Left forelimb (tissue), 1 donor: ENCODE results near the gene PBX4.

Experiments used
- DNase-seq: peaks from one replicate; pipeline ENCODE4 v3.0.0-alpha.2; 2018; ENCODE audit warnings: low spot score

Gene PBX4

DNA sequence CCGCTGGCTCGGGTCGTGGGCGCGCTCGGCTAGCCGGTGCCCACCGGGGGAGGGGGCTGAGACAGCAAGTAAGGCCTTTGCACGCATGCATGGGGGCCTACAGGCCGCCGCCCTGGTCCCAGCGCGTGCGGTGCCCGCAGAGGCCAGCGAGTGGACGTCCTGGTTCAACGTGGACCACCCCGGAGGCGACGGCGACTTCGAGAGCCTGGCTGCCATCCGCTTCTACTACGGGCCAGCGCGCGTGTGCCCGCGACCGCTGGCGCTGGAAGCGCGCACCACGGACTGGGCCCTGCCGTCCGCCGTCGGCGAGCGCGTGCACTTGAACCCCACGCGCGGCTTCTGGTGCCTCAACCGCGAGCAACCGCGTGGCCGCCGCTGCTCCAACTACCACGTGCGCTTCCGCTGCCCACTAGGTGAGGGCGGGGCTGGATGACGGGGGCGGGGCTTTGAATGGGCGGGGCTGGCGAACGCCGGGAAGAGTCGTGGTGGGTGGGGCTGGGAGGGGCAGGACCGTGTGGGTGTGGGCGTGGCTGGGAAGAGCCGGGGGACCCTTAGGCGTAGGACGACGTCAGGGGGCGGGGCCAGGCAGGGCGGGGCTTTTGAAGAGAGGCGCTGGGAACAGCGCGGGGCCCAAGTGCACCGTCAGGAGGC, 78.3 kb downstream of the PBX4 start:
- no peak for DNase-seq

DNA sequence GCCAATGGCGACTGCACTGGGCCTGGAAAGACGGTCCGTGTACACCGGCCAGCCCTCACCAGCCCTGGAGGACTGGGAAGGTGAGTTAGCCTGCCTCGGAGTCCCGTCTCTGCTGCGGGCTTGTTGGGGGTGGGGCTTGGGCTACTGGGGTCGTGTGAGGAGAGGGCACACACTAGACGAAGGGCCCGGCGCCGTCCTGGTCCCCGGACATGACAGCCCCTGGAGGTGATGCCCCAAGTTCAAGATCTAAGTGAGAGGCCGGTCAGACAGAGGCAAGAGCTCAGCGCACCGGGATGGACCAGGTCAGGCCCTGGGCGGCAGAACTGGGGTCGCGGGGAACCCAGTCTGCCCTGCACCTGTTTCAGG, 78.8 kb downstream of the PBX4 start:
- DNase-seq: no peak

DNA sequence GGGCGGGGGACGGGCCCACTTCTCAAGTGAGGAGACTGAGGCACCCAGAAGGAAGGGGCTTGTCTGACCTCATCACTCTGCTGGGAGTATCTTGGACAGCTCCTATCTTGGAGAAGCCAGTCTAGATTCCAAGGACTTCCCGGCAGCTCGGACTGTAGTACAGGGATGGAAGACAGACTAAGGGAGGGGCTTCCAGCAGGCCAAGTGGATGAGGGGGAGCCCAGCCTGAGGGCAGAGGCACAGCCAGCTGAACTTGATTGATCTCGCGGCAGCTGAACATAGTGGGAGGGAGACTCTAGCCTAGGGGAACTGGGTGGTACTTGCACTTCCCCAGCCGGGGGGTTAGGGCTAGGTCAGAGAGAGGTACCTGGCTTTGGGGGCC, 79.7 kb downstream of the PBX4 start:
- DNase-seq: no peak

DNA sequence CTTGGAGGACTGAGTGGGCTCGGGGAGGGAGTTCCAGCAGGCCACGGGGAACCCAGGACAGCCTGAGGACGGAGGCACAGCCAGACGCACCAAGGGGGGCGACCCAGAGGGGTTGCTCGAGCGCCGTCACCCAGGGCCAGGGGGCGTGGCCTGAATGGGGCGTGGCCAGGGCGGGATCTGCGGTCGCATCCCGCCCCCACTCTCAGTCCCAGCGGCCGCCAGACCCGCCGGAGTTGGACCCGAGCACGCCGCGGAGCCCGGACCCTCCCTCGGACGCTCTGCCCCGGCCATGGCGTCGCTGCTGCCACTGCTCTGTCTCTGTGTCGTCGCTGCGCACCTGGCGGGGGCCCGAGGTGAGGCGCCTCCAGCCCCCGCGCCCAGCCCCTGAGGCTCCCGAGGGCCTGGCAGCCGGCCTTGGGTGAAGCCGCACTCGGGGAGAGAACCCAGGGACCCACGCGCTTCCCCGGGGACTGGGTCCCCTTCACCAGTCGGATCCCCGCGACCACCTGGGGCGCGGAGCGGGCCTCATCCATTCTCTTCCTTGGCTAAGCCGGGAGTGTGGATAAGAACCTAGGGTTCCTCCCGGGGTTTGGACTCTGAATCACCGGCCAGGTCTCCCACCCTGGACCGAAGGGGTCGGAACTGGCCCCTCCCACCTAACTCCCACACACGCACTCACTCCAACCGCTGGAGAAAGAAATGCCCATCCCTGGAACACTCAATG, 80.3 kb downstream of the PBX4 start, which contains the start of gene CILP2:
Gene CILP2 (plus strand): TSS at position 205 of the 724 bp plus-strand sequence. CDS start 85 bp downstream, at position 290.
- DNase-seq: no peak

DNA sequence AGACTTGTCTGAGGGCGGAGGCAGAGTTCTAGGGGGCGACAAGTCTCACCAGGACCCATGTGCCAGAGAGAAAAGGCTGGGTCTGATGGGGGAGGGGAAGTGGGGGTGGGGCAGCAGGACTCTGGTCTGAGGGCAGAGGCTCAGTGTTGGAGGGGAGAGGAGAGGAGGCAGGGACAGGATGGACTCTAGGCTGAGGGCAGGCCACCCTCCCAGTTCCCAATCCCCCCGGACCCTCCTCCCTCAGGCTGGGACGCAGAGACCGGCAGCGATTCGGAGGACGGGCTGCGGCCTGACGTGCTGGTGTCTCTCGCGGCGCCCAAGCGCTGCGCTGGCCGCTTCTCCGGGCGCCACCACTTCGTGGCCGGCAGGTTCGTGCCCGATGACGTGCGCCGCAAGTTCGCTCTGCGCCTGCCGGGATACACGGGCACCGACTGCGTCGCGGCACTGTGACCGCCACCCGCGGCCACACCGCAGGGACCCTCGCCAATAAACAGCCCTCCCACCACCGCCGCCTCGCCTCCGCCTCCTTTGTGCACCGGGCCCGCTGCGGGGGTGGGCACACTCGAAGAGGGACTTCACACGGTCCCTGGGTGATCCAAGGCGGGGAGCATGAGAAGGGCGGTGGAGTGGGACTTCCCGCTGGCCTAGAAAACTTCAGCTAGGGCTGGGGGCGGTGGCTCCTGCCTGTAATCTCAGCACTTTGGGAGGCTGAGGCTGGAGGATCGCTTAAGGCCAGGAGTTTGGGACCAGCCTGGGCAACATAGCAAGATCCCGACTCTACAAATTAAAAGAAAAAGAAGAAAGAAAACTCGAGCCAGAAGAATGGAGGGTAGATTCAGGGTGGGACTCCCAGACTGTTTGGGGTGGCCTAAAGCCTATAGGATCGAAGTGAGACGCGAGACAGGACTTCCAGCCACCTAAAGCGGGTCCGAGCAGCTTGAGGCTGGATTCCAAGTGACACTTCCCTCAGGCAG, 81.1 kb downstream of the PBX4 start:
- no peak for DNase-seq

DNA sequence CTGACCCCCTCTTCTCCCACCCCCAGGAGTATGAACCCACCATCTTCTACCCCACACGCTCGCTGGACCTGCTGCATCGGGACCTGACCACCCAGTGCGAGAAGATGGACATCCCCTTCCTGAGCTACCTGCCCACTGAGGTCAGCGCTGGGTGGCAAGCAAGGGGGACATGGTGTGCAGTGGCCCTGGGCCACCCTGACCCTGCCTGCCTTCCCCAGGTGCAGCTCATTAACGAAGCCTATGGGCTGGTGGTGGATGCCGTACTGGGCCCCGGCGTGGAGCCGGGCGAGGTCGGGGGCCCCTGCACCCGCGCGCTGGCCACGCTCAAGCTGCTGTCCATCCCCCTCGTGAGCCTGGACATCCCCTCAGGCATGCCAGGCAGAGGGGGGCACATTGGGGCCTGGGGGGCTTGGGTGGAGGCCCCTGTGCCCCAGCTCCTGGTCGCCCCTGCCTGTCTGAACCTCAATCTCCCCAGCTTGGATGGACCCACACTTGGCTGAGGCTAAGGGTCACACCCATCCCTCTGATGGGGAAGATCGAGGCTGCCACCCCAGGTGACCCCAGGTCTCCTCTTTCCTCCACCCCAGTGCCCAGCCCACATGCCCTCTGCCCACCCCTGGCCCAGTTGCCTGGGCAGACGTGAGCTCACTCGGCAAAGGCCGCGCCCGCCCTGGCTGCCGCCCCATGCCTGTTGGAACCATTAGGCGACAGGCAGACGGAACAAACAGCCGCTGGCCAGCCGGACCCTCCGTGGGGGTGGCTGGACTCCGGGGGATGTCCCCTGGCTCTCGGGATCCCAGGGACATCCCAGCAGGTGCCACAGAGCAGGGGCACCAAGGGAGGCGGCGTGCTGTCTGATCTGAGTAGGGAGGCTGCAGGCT, 82.9 kb downstream of the PBX4 start:
- DNase-seq: no peak

DNA sequence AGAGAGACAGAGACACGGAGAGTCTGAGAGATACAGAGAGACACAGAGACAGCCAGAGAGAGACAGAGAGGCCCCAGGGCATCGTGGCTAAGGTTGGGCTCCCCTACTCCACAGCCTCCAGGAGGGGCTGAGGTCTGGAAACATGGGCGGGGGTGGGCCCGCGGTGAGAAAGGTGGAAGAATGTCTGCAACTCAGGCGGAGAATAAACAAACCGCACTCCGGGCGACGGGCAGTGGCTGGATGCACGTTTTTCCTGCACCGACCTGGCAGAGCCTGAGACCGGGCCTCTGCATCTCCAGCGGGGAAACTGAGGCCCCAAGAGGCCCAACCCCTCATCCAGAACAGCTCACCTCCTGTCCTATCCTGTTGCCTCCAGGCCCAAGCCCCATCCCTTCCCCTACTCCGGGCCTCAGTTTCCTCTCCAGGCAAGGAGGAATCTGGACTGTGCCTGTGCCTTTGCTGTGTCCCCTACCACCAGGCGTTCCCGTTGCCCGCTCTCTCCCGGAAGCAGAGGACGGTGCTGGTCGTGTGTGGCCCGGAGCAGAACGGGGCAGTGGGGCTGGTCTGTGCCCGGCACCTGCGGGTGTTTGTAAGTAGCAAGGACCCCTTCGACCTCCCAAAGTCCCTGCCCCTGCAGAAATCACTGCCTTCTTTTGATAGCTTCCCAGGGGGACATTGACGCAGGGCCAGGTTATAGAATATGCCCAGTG, 83.8 kb downstream of the PBX4 start:
- DNase-seq: no peak

DNA sequence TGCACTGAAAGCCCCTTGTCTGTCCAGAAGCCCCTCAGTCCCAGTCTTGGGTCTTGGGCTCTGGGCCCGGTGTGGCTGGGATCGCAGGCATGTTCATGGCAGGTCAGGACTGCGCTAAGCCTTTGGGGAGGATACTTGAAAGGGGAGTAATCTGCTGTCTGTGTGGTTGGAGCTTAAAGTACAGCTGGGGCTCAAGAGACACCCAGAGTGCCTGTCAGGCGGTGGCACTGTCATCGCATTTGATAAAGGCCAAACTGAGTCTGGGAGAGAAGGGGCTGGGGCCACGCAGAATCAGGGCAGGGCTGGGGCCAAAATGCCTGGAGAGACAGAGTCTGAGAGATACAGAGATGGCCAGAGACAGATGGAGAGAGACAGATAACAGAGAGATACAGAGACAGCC, 84.6 kb downstream of the PBX4 start:
- DNase-seq: no peak

DNA sequence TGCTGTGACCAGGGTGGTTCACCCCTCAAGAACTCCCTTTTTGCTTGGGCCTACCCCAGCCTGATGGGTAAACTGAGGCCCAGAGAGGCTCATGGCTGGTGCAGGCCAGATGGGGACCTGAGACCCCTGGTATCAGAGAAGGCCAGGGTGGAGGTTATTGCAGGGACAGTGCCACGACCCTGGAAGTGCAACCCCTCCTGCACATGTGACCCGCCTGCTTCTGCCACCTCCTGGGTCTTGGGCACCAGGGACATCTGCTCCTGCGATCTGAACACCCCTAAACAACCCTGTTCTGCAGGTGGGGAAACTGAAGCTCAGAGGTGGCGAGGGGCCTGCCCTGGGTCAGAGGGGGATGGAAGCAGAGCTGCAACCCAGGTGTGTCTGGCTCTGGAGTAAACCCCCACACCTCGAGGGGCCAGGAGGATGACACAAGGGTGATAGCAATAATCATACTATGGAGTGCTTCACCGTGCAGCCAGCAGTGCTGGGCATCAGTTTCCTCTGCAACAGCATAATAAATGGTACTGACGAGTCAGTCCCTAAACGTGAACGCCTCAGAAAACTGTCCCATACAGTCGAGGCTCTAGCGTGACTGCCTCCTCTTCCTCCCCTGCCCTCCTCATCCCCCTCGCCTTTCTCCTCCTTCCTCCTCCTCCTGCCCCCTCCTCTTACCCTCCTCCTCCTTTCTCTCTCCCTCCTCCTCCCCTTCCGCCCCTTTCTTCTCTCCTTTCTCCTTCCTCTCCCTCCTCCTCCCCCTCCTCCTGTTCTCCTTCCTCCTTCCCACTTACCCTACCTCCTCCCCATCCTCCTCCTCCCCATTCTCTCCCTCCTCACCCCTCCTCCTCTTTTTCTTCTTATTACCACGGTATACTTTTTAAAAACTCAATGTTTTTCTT, 85.4 kb downstream of the PBX4 start:
- no peak for DNase-seq

DNA sequence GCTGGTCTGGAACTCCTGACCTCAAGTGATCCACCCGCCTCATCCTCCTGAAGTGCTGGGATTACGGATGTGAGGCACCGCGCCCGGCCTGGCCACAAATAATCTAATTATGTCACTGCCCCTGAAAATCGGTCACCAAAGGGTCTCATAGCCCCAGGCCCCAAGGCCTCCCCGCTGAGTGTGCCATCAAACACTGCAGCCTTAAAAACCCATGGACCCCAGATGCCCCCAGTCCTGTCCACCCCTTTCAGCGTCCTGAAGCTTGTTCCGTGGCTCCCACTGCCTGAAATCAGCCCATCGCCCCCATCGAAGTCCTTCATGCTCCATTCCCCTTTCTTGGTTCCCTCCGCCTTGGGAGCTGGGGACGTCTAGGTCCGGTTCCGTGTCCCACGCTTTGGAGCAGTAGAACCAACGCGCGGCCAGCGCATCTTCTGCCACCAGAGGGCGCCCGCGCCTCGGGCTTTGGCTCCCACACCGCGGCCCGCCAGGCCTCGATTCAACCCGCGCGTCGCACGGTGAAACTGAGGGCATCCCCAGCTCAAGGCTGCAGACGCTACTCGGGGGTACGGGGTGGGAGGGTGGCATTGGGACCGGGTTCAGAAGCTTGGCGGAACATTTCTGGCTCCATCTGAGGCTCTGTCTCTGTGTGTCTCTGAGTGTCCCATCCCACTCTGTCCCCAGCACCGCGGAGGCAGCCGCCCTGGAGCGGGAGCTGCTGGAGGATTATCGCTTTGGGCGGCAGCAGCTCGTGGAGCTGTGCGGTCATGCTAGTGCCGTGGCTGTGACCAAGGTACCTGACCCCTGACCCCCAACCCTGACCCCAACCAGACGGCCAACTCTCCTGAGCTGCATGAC, 86.3 kb downstream of the PBX4 start:
- peak; percentile 89 for DNase-seq

DNA sequence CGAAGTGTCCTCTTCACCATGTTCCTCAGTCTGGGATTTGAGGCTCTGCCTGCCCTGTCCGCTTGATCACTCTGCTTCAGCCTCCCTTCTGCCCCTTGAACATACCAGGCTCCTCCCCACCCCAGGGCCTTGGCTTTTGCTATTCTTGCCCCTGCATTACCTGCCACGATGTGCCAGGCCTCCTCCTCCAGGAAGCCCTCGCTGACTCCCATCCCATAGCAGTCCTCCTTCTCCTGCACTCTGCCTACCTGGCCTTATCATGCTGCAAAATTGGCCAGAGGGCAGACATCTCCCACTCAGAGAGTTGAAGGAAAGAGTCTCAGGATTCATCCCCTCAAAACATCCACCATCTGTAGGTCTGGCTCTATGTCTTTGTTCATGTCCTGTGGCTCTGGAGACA, 87.6 kb downstream of the PBX4 start:
- no peak for DNase-seq

DNA sequence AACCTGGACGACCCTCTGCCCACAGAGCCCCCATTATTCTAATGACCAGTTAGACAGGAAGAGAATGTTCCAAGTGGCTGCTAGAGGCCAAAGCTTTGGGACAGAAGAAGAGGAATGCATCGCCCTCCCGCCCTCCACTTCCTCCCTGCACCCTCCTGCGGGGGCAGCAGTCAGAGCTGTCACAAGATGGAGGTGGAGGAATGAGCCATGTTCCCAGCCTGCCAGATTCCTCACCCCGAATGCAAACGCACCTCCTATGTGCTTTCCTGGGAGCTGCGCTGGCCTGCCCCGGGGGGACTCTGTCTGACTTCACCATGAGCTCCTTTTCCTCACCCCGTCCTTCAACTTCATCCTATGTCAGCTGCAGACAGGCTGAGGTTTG, 88.1 kb downstream of the PBX4 start:
- DNase-seq: no peak

DNA sequence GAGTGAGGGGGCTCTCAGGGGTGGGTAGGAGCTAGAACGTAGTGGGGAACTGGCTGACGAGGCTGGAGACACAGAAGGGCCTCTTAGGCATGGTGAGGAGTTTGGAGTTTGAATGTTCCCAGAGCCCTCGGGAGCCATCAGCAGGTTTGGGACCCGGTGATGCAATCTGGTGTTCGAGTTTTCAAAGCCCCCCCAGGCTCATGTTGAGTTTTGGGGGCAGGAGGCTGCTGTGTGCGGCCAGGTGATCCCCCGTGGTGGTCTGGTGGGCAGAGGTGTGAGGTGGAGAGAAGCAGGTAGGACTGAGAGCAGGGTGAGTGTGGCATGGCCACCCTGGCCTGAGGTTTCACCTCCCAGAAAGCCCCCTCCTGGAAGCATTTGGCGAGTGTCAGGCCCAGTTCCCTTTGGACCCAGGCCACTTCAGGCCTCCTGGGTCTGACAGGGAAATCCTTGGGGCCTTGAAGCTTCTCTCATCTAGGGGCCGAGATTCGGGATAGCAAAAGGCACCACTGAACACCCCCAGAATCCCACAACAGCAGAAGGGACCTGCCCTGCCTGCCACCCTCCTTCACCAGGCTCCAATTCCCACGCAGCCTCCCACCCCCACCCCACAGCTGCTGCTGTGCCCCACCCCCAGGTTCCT, 88.6 kb downstream of the PBX4 start:
- no peak for DNase-seq

DNA sequence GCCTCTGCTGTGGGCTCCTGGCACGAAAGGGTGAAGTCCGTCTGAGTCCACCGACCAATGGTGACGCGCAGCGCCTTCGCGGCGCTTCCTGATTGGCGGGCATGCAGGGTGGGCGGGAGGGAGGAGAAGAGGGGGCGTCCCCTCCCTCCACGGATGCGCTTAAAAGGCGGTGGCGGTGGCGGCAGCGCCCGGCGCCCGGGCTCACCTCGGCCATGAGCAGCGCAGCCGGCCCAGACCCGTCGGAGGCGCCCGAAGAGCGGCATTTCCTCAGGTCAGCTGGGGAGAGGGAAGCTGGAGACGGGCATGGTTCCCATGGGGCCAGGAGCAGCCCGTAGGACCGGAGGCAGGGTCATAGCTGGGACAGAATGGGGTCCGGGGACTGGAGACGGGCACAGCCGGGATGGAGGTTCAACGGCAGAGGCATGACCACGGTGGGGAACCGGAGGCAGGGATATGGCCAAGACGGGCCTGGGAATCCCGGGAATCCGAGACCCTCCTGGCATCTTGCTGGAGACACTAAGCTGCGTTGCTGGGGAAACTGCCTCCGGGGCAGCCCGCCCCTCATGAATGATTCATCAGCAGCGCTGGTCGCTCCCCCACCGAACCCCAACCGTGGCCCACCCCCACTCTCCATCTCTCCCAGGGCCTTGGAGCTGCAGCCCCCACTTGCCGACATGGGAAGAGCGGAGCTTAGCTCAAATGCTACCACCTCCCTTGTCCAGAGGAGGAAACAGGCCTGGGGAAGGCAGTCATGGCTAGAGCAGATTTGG, 89.6 kb downstream of the PBX4 start, which contains the start of gene YJEFN3:
Gene YJEFN3 (plus strand): TSS at position 191 of the 770 bp plus-strand sequence. CDS start 22 bp downstream, at position 213.
- no peak for DNase-seq

DNA sequence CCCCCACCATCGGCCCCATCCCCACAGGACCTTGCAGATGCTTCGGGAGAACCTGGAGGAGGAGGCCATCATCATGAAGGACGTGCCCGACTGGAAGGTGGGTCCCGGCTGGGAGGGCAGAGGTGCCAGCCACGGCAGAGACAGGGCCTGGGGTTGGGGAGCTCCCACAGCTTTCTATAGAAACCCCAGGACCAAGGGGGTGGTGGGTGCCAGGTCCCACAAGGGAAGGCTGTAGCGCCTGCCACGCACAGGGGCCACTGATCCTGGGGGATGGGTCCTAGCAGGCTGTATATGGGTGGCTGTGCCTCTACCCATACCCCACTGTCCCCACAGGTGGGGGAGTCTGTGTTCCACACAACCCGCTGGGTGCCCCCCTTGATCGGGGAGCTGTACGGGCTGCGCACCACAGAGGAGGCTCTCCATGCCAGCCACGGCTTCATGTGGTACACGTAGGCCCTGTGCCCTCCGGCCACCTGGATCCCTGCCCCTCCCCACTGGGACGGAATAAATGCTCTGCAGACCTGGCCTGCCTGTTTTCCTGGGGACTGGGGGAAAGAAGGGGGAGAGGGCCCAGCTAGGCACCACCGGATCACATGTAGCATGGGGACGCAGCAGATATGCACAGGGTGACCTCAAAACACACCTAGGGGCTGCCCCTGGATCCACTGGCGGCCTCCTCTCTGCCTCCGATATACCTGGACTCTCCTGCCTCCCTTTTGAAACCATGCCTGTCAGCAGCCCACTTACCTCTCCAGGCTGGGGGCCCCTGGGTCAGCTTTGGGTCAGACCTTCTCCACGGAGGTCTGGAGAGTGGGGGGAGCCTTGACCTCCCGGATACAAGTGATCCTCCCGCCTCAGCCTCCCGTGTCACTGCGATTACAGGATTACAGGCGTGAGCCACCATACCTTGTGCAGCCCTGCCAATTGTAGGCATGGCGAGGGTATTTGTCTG, 90.5 kb downstream of the PBX4 start:
- DNase-seq: no peak

DNA sequence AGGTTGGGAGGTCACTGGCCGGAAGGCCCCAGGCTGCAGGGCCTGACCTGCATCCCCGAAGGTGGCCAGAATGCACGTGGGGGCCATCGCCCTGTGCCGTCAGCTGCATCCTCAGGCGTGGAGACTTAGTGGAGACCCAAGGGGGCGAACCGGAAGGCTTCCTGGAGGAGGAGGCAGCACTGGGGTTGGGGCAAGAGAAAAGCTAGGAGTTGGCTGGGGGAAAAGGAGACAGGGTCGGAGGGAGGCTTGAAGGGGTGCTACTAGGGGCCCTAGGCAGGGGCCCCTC, 91.2 kb downstream of the PBX4 start:
- no peak for DNase-seq
